Transverse colon (tissue), 3 donors: Measurements from ENCODE around the gene C4B.
"Not testable (repeated sequence)": the region's sequence is repeated elsewhere in the genome, so short reads cannot be mapped to it uniquely, and the experiment has no call there.

Experiments
- EP300 ChIP-seq: sonication (generic); formaldehyde crosslinking; IDR thresholded peaks from one replicate; pipeline ENCODE4 v1.6.1; 2017; ENCODE audit warnings: antibody characterized with exemption, low read depth
- POLR2A ChIP-seq: fragments of 450-650 bp; IDR thresholded peaks from one replicate; pipeline ENCODE4 v1.6.1; 2016; ENCODE audit warnings: antibody characterized with exemption, mild to moderate bottlenecking, moderate library complexity
- TF ChIP-seq, protein P1 (sequence below), 5 experiments: fragments of 200-600 bp in 3 of 5; fragments of 450-650 bp in 2 of 5; sonication (generic) in 3 of 5; IDR thresholded peaks; 1 replicate in 2 of 5; 2 replicates in 3 of 5; pipeline ENCODE4 v1.5.1; 2016 to 2017; ENCODE audit warnings: antibody characterized with exemption in 5 of 5, inconsistent platforms in 3 of 5, mild to moderate bottlenecking in 2 of 5, moderate library complexity in 1 of 5

GRCh38 chr6:32010856-32011530 is 3.6 kb upstream of the C4B start:
- TF ChIP-seq, protein P1, sequence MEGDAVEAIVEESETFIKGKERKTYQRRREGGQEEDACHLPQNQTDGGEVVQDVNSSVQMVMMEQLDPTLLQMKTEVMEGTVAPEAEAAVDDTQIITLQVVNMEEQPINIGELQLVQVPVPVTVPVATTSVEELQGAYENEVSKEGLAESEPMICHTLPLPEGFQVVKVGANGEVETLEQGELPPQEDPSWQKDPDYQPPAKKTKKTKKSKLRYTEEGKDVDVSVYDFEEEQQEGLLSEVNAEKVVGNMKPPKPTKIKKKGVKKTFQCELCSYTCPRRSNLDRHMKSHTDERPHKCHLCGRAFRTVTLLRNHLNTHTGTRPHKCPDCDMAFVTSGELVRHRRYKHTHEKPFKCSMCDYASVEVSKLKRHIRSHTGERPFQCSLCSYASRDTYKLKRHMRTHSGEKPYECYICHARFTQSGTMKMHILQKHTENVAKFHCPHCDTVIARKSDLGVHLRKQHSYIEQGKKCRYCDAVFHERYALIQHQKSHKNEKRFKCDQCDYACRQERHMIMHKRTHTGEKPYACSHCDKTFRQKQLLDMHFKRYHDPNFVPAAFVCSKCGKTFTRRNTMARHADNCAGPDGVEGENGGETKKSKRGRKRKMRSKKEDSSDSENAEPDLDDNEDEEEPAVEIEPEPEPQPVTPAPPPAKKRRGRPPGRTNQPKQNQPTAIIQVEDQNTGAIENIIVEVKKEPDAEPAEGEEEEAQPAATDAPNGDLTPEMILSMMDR (IDR thresholded peaks at IDR 0.05), result not testable (repeated sequence)
- not testable (repeated sequence) for TF ChIP-seq EP300, POLR2A
